ENCODE results near the gene AGO3.

- no peak for TF ChIP-seq TCF7L2 (IDR thresholded peaks at IDR 0.05; ENCODE audit: borderline replicate concordance, extremely low read depth, insufficient read depth, insufficient read length)
- no peak for TF ChIP-seq POLR2AphosphoS5 (IDR thresholded peaks at IDR 0.05; ENCODE audit: low read depth, low read length)
- no peak for TF ChIP-seq CTCF (IDR thresholded peaks at IDR 0.05 in 2 of 3, conservative IDR thresholded peaks at IDR 0.05 in 1 of 3; ENCODE audit: borderline replicate concordance in 1 of 3, insufficient read depth in 1 of 3, low read depth in 2 of 3, low read length in 2 of 3)
- TF ChIP-seq SIN3A (IDR thresholded peaks at IDR 0.05; ENCODE audit: low read depth): no peak
- TF ChIP-seq CBX3 (IDR thresholded peaks at IDR 0.05; ENCODE audit: low read depth): no peak
- TF ChIP-seq FOSL1 (IDR thresholded peaks at IDR 0.05; ENCODE audit: low read depth): no peak
- no peak for TF ChIP-seq POLR2A (IDR thresholded peaks at IDR 0.05; ENCODE audit: borderline replicate concordance, extremely low read depth, insufficient read depth, insufficient read length)
- TF ChIP-seq SP1 (IDR thresholded peaks at IDR 0.05; ENCODE audit: low read depth): no peak
- TF ChIP-seq, protein P1, sequence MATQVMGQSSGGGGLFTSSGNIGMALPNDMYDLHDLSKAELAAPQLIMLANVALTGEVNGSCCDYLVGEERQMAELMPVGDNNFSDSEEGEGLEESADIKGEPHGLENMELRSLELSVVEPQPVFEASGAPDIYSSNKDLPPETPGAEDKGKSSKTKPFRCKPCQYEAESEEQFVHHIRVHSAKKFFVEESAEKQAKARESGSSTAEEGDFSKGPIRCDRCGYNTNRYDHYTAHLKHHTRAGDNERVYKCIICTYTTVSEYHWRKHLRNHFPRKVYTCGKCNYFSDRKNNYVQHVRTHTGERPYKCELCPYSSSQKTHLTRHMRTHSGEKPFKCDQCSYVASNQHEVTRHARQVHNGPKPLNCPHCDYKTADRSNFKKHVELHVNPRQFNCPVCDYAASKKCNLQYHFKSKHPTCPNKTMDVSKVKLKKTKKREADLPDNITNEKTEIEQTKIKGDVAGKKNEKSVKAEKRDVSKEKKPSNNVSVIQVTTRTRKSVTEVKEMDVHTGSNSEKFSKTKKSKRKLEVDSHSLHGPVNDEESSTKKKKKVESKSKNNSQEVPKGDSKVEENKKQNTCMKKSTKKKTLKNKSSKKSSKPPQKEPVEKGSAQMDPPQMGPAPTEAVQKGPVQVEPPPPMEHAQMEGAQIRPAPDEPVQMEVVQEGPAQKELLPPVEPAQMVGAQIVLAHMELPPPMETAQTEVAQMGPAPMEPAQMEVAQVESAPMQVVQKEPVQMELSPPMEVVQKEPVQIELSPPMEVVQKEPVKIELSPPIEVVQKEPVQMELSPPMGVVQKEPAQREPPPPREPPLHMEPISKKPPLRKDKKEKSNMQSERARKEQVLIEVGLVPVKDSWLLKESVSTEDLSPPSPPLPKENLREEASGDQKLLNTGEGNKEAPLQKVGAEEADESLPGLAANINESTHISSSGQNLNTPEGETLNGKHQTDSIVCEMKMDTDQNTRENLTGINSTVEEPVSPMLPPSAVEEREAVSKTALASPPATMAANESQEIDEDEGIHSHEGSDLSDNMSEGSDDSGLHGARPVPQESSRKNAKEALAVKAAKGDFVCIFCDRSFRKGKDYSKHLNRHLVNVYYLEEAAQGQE (IDR thresholded peaks at IDR 0.05; ENCODE audit: low read depth): no peak
- no peak for TF ChIP-seq ELF1 (IDR thresholded peaks at IDR 0.05; ENCODE audit: borderline replicate concordance, low read depth)
- no peak for TF ChIP-seq EZH2 (IDR thresholded peaks at IDR 0.05)
- no peak for TF ChIP-seq CEBPB (IDR thresholded peaks at IDR 0.05; ENCODE audit: low read depth)
- no peak for TF ChIP-seq ZFX (IDR thresholded peaks at IDR 0.05)
These were observed 3.4 kb upstream of the AGO3 start for GRCh38 chr1:35927472-35927871.

Data from HCT116 (cell line).